Skeletal muscle tissue (tissue), 4 donors: ENCODE measurements around the gene FAM81A. TPM values are rescaled to one million over a fixed set of nuclear protein-coding genes. Genes with fewer than 3 reads are reported as not detected.
"Not testable (repeated sequence)": the region's sequence is repeated elsewhere in the genome, so short reads cannot be mapped to it uniquely, and the experiment has no call there.

ENCODE experiments used
- H3K27ac ChIP-seq: one replicate; pipeline ENCODE4 v1.7.0; 2013; ENCODE audit warnings: mild to moderate bottlenecking, low read depth, low read length, inconsistent platforms
- H3K27me3 ChIP-seq, 3 donors: one replicate each; pipeline ENCODE4 v1.7.0; 2013; ENCODE audit warnings: low read length in 3 of 3; ENCODE audit not compliant: control insufficient read depth in 3 of 3, insufficient read depth in 3 of 3
- H3K36me3 ChIP-seq, 3 donors: one replicate each; pipeline ENCODE4 v1.7.0; 2013; ENCODE audit warnings: low read length in 3 of 3; ENCODE audit not compliant: control insufficient read depth in 3 of 3, insufficient read depth in 3 of 3
- H3K4me1 ChIP-seq, 3 donors: one replicate each; pipeline ENCODE4 v1.7.0; 2013; ENCODE audit warnings: low read length in 3 of 3, mild to moderate bottlenecking in 3 of 3; ENCODE audit not compliant: control insufficient read depth in 3 of 3, insufficient read depth in 3 of 3
- H3K4me3 ChIP-seq, 3 donors: one replicate each; pipeline ENCODE4 v1.7.0; 2013; ENCODE audit warnings: low read length in 3 of 3
- H3K9ac ChIP-seq, 3 donors: one replicate each; pipeline ENCODE4 v1.7.0; 2013; ENCODE audit warnings: low read length in 3 of 3, mild to moderate bottlenecking in 3 of 3, moderate library complexity in 2 of 3, low read depth in 1 of 3
- H3K9me3 ChIP-seq, 3 donors: one replicate each; pipeline ENCODE4 v1.7.0; 2013; ENCODE audit warnings: low read length in 3 of 3; ENCODE audit not compliant: control insufficient read depth in 3 of 3
- total RNA-seq: library from RNA; depleted of rRNA; stranded (reverse); fragments of >200 nt; gene quantifications from one replicate; pipeline ENCODE4 v1.2.3, GENCODE V29; 2014
- donor health status: Osteomylitis.

The FAM81A gene
- total RNA-seq, 1 donor from 2014 or later, result 0.52 TPM

- H3K9ac ChIP-seq, H3K4me1 ChIP-seq, H3K27ac ChIP-seq, H3K9me3 ChIP-seq, H3K36me3 ChIP-seq, H3K27me3 ChIP-seq, H3K4me3 ChIP-seq: not testable (repeated sequence)
Observed at GRCh38 chr15:59401051-59401823, 36.7 kb upstream of the FAM81A start.

DNA sequence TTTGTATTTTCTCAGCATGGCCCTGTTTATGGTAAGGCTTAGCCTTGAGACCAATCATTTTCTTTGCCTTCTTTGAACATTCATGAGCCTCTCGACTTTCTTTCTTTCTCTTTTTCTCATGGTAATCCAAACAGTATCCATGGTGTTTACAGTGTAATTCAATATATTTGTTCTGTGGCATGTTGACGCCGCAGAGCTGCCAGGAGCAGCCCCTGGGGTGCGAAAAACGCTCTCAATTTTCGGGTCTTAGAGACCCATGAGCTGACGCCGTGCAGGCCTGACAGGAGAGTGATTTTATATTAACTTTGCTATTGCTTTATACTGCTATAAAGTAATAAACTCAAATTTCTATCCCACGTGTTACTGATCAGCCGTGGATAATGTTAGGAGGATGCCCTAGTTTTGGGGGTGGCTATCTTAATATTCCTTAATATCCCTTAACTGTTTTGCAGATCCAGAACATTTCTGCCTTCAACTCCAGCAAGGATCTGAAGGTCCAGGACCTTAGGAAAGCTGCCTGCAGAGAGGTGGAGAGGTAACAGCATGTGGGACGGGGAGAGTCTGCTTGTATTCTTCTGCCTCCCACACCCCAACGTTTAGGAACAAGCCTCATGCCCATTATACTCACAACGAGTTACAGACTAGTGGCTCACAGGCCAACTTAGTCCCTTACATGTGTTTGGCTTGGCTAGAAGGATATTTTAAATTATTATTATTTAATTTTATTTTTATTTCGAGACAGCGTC is 36.0 kb upstream of the FAM81A start:
- no peak overlapping the region for H3K4me3 ChIP-seq
- H3K27me3 ChIP-seq, result peaks cover 0 to 3% (median 3%) of the 10 kb centered on the region in 3 donors
- no peak overlapping the region for H3K9ac ChIP-seq
- no peaks in the 10 kb centered on the region for H3K9me3 ChIP-seq
- no peaks in the 10 kb centered on the region for H3K36me3 ChIP-seq
- H3K27ac ChIP-seq, result no peak overlapping the region
- H3K4me1 ChIP-seq, result peaks cover 0 to 3% (median 2%) of the 10 kb centered on the region in 3 donors

DNA sequence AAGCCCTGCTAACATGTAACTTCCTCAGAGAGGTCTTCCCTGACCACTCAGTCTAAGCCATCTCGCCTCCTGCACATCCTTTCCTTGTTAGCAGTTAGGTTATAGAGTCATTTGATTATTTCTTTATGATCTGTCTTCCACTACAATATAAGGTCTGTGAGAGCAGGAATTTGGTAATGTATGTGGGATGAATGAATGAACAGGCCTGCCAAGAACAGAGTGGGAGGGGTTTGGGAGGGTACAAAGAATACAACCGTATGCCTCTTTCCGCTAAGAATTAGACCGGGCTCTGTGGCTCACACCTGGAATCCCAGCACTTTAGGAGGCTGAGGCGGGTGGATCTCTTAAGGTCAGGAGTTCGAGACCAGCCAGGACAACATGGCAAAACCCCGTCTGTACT is 32.9 kb upstream of the FAM81A start:
- Histone ChIP-seq H3K4me1 (peaks cover 0 to 3% (median 0%) of the 10 kb centered on the region in 3 donors), H3K36me3 (no peaks in the 10 kb centered on the region), H3K9me3 (no peaks in the 10 kb centered on the region), H3K4me3 (no peak overlapping the region), H3K27me3 (peaks cover 0 to 3% (median 0%) of the 10 kb centered on the region in 3 donors), H3K27ac (no peak overlapping the region), H3K9ac (no peak overlapping the region)

DNA sequence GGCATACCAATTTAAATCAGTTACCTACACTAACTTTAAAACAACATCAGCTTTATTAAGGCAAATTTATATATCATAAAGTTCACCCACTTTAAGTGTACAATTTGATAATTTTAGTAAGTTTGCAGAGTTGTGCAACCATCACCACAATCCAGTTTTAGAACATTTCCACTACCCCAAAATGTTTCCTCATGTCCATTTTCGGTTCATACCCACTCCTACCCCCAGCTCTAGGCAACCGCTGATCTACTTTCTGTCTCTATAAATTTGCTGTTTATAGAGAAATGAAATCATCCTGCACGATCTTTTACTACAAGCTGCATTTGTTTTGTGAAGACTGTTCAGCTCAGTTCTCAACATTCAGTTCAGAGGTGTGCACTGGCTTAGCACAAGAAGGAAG is 31.5 kb upstream of the FAM81A start:
- H3K4me3 ChIP-seq, result no peak overlapping the region
- H3K27ac ChIP-seq, result no peak overlapping the region
- H3K9ac ChIP-seq, result no peak overlapping the region
- no peaks in the 10 kb centered on the region for H3K9me3 ChIP-seq
- peaks cover 0 to 4% (median 3%) of the 10 kb centered on the region in 3 donors for H3K4me1 ChIP-seq
- H3K36me3 ChIP-seq, result no peaks in the 10 kb centered on the region
- H3K27me3 ChIP-seq, result no peaks in the 10 kb centered on the region

DNA sequence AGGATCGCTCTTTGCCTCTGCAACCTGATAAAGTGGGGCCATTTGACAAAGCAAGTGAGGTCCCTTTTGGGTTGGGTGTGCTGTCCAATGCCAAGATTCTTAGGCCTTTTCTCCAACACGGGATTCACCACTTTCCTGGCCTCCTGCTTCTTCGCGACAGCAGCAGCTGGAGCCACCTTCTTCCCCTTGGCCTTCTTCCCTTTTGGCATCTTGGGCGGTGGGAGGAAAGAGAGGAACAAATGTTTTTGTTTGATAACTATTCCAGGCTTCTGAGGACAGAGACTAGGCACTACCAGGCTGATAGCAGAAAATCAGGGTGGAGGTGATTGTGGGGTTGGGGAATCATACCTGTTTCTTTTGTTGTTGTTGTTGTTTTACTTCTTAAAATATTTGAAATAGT is 30.0 kb upstream of the FAM81A start:
- H3K9ac ChIP-seq, result no peak overlapping the region
- peaks cover 0 to 4% (median 3%) of the 10 kb centered on the region in 3 donors for H3K4me1 ChIP-seq

GRCh38 chr15:59410391-59410896 is 27.5 kb upstream of the FAM81A start:
- Histone ChIP-seq H3K9ac (no peak overlapping the region), H3K27ac (no peak overlapping the region), H3K36me3 (no peaks in the 10 kb centered on the region)

More for the DNA sequence above, 30.0 kb upstream of the FAM81A start:
- H3K9me3 ChIP-seq, result no peaks in the 10 kb centered on the region
- H3K27ac ChIP-seq, result no peak overlapping the region
- peaks cover 0 to 2% (median 0%) of the 10 kb centered on the region in 3 donors for H3K27me3 ChIP-seq
- H3K4me3 ChIP-seq, result no peak overlapping the region
- H3K36me3 ChIP-seq, result no peaks in the 10 kb centered on the region

DNA sequence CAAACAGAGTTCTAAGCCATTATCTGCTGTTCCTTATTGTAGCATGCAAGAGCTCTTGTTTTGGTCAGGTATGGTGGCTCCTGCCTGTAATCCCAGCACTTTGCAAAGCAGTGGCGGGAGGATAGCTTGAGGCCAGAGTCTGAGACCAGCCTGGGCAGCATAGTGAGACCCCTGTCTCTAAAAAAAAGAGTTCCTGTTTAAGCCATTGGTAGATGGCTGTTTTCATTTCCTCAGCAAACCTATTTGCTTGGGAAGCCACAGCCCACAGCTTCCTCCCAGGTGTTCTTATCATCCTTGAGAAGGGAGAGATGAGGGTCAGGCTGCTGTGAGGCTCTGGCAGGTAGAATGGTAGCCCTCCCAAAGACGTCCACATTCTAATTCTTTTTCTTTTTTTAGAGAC is 24.4 kb upstream of the FAM81A start:
- Histone ChIP-seq H3K9ac (no peak overlapping the region), H3K9me3 (no peaks in the 10 kb centered on the region), H3K27me3 (peaks cover 0 to 8% (median 0%) of the 10 kb centered on the region in 3 donors), H3K4me1 (peaks cover 0 to 4% (median 3%) of the 10 kb centered on the region in 3 donors), H3K27ac (no peak overlapping the region), H3K36me3 (no peaks in the 10 kb centered on the region), H3K4me3 (no peak overlapping the region)

More at GRCh38 chr15:59410391-59410896, 27.5 kb upstream of the FAM81A start:
- H3K9me3 ChIP-seq, result no peaks in the 10 kb centered on the region
- H3K4me1 ChIP-seq, result peaks cover 0 to 4% (median 3%) of the 10 kb centered on the region in 3 donors
- no peak overlapping the region for H3K4me3 ChIP-seq
- peaks cover 0 to 5% (median 0%) of the 10 kb centered on the region in 3 donors for H3K27me3 ChIP-seq

- Histone ChIP-seq H3K9ac (no peak overlapping the region), H3K36me3 (no peaks in the 10 kb centered on the region), H3K27me3 (peaks cover 0 to 8% (median 3%) of the 10 kb centered on the region in 3 donors), H3K27ac (no peak overlapping the region), H3K4me1 (no peaks in the 10 kb centered on the region), H3K9me3 (no peaks in the 10 kb centered on the region), H3K4me3 (no peak overlapping the region)
Observed at GRCh38 chr15:59416816-59417215, 21.2 kb upstream of the FAM81A start.

GRCh38 chr15:59419170-59419569 is 18.8 kb upstream of the FAM81A start:
- Histone ChIP-seq H3K9ac (no peak overlapping the region), H3K27ac (no peak overlapping the region), H3K4me3 (no peak overlapping the region), H3K27me3 (peaks cover 0 to 9% (median 5%) of the 10 kb centered on the region in 3 donors), H3K9me3 (no peaks in the 10 kb centered on the region), H3K36me3 (no peaks in the 10 kb centered on the region), H3K4me1 (no peaks in the 10 kb centered on the region)

- H3K9ac ChIP-seq, result no peak overlapping the region
- no peaks in the 10 kb centered on the region for H3K9me3 ChIP-seq
- peaks cover 0 to 9% (median 5%) of the 10 kb centered on the region in 3 donors for H3K27me3 ChIP-seq
- no peaks in the 10 kb centered on the region for H3K36me3 ChIP-seq
- no peak overlapping the region for H3K27ac ChIP-seq
- no peaks in the 10 kb centered on the region for H3K4me1 ChIP-seq
- H3K4me3 ChIP-seq, result no peak overlapping the region
Observed at GRCh38 chr15:59420108-59420507, 17.9 kb upstream of the FAM81A start.
